SIG-M5 treated with dmso at 0.1 percent for 504 hours (cell line): ENCODE results near the gene TLR3.

Experiments
- DNase-seq: peaks from one replicate; lab custom pipeline; 2025; ENCODE audit not compliant: unreplicated experiment; lab: John Stamatoyannopoulos, UW

The TLR3 gene

DNA sequence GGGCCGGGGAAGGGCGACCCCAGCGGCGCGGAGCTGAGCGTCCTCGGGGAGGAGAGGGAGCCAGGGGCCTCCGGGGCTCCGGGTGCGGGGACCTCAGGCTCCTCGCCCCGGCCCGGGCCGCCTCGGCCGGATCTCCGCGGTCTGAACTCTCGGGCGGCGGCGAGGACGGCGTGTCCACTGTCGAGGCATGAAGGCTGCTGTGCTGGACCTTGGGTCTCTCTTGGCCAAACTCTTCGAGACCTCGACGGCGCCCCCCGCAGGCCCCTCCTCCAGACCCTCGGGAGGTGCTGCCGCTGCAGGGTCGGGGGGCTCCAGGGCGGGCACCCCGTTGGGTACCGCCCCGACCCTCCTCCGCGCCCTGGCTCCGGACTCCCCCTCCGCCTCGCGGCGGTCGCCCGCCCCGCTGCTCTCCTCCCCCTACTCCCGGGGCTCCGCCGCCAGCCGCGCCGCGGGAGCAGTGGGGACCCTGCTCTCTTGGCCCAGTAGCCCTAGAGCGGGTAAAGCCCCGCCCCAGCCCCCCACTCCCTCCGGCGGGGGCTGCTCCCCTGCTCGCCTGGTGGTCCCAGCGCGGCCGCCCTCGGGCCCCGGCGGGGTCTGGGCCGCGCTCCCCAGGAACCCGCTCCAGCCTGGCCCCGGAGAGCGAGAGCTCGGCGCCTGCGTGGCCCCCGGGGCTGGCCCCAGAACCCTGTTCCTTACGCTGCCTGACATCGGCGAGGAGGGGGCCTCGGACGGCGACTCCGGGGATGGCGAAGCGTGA is 36.1 kb downstream of the TLR3 start:
- no peak for DNase-seq

- DNase-seq = no peak
Observed at GRCh38 chr4:186105647-186106321, 36.8 kb downstream of the TLR3 start.

DNA sequence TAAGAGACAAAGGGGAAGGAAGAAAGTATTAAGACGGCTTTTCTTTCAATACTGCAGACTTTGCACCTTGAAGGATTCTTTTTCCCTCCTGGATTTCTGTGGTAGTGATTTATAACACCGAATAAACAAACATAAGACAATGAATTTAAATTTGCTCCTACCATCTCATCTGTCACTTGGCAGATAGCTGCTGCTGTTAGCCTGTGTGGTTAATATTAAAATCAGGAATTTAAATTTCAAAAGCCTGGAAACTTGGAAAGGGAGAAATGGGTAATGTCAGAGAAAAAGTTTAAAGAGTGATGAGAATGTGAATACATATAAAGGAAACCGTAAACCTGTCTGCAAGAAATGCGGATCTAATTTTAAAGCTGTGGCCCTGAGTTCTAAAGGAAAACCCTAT is 39.0 kb downstream of the TLR3 start:
- DNase-seq = no peak

DNA sequence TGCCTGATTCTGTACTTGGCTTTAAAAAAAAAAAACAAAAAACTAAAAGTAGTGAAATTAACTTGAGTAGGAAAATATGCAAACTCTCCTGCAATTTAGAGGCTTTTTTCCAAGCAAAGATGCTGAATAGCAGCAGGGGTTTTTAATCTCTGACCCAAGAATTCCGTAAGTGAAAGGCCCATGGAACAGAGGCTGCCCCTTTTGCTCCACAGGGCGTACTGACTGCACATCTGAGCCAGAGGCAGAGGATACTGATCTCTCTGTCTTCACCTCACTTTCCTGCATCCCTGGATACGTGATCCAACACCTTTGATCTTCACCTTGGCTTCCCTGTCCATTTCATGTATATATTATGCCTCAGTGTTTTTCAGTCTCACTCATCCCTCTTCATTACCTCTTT is 39.4 kb downstream of the TLR3 start:
- DNase-seq = no peak

- no peak for DNase-seq
Observed at GRCh38 chr4:186109245-186109644, 40.3 kb downstream of the TLR3 start.

- DNase-seq = no peak
Observed at GRCh38 chr4:186116697-186117096, 47.7 kb downstream of the TLR3 start.

DNA sequence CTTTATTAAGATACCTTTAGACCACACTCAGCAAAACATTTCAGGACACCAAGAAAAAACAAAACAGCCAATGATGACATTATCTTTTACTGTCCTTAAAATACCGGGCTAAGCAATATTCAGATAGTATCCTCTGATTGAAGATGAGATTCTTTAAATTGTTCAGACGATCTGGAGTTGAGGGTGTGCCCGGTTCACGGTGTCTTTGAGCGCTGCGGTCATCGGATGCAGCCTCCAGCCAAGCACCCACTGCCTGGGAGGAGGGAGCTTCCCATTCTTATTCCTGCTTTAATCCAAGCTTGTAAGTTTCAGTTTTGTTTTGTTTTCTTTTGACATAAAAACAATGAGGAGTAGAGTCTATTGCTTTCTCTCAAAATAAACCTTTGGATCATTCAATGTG is 49.6 kb downstream of the TLR3 start:
- DNase-seq = no peak

DNA sequence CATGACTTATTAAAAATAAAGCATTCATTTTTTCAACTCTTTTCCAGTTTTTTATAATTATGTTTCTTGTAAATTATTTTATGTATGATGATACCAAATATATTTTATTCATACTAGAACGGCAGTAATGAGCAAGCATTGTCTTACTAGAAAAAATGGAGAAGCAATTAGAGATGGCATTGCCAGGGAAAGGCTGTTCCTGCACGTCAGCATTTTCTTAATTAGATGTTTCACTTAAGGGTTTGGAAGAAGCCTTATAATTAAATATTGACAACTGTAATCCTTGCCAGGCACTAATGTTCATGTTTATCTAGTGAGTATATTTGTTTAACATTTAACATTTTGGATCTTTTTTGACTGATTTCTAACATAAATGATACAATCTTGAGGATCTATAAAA is 52.1 kb downstream of the TLR3 start:
- no peak for DNase-seq

DNA sequence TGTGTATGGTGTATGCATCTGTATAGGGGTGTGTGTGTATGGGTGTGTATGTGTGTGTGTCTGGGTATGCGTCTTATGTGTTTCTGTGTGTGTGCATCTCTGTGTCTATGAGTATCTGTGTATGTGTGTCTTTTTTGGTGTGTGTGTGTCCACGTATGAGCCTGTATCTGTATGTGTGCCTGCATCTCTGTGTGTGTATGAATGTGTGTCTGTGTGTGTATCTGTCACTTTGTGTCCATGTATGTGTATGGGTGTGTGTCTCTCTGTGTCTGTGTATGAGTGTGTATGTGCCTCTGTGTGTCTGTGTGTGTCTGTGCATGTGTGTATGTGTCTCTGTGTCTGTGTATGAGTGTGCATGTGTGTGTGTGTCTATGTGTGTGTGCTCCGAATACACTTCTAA is 59.9 kb downstream of the TLR3 start:
- DNase-seq = no peak

GRCh38 chr4:186131935-186132334 is 63.0 kb downstream of the TLR3 start:
- DNase-seq = no peak

GRCh38 chr4:186132577-186133242 is 63.8 kb downstream of the TLR3 start:
- DNase-seq = no peak

- peak; percentile 53 for DNase-seq
Observed at GRCh38 chr4:186134257-186134656, 65.3 kb downstream of the TLR3 start.

GRCh38 chr4:186134861-186135260 is 65.9 kb downstream of the TLR3 start:
- DNase-seq = no peak

GRCh38 chr4:186137196-186137794 is 68.3 kb downstream of the TLR3 start:
- no peak for DNase-seq
